Measurements from ENCODE around the gene FBXL20.

Gene FBXL20

DNA sequence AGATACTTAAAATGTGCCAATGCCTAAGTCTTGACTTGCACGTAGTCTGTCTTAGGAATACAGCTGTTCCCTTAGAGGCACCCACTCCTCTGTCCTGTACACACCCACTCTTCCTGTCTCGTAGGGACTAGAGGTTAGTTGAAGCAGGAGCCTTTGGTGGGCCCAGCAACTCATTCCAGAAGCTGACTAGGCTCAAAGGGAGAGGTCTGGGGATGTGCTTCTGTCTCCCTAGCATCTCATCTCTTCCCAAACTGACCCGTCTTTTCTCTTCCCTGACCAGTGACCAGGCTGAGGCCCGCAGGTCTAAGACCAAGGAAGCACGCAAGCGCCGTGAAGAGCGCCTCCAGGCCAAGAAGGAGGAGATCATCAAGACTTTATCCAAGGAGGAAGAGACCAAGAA is 197.2 kb downstream of the FBXL20 start:
- no peak overlapping the region for H3K27ac ChIP-seq (ENCODE audit: low read depth, low read length, poor library complexity, severe bottlenecking)
- no peaks in the 10 kb centered on the region for H3K9me2 ChIP-seq (ENCODE audit: low read depth, low read length)
- no peaks in the 10 kb centered on the region for H4K20me1 ChIP-seq (ENCODE audit: insufficient read depth, low read length)
- H3K79me2 ChIP-seq (ENCODE audit: insufficient read depth, low read length): peaks cover 12% of the 10 kb centered on the region
- peaks cover 49% of the 10 kb centered on the region for H3K36me3 ChIP-seq (ENCODE audit: insufficient read depth, low read length)
- no peak overlapping the region for H3K9ac ChIP-seq (ENCODE audit: low read length)
- no peak overlapping the region for H3K4me2 ChIP-seq (ENCODE audit: low read length)
- H3K27me3 ChIP-seq (ENCODE audit: insufficient read depth, low read length): no peaks in the 10 kb centered on the region
- peaks cover 23% of the 10 kb centered on the region for H3F3A ChIP-seq (ENCODE audit: insufficient read depth, low read length)
- TF ChIP-seq, protein P1, sequence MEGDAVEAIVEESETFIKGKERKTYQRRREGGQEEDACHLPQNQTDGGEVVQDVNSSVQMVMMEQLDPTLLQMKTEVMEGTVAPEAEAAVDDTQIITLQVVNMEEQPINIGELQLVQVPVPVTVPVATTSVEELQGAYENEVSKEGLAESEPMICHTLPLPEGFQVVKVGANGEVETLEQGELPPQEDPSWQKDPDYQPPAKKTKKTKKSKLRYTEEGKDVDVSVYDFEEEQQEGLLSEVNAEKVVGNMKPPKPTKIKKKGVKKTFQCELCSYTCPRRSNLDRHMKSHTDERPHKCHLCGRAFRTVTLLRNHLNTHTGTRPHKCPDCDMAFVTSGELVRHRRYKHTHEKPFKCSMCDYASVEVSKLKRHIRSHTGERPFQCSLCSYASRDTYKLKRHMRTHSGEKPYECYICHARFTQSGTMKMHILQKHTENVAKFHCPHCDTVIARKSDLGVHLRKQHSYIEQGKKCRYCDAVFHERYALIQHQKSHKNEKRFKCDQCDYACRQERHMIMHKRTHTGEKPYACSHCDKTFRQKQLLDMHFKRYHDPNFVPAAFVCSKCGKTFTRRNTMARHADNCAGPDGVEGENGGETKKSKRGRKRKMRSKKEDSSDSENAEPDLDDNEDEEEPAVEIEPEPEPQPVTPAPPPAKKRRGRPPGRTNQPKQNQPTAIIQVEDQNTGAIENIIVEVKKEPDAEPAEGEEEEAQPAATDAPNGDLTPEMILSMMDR (IDR thresholded peaks at IDR 0.05; ENCODE audit: low read length): no peak
- TF ChIP-seq EZH2 (IDR thresholded peaks at IDR 0.05; ENCODE audit: borderline replicate concordance, low read length): no peak
- peaks cover 50% of the 10 kb centered on the region for H3K4me1 ChIP-seq (ENCODE audit: insufficient read depth, low read length, severe bottlenecking)
- no peaks in the 10 kb centered on the region for H3K9me3 ChIP-seq (ENCODE audit: low read length)
- H2AFZ ChIP-seq (ENCODE audit: low read length): no peak overlapping the region
- no peak overlapping the region for H3K4me3 ChIP-seq (ENCODE audit: low read depth, low read length, poor library complexity, severe bottlenecking)

Data from OCI-LY1 (cell line).